ENCODE data around the gene KAZN.

DNA sequence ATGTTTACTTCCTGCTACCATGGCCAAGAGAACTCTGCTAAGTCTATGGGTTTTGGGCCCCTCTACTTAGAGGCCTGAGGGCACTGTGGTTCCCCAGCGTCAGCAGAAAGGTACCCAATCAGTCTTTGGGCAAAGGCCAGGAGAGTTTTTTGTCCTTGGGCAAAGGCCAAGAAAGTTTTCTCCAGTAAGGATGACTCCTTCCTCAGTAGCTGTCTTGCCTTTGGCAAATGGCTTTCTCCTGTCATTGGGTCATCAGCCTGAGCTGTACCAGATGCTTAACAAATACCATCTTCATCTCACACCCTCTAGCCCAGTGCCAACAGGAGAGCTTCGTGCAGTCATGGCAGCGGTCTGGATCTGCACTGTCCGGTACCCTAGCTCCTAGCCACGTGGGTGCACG lies 355.7 kb downstream of the KAZN start:
- TF ChIP-seq CTCF (IDR thresholded peaks at IDR 0.05), result no peak
- TF ChIP-seq POLR2A (IDR thresholded peaks at IDR 0.05), result no peak

Data from testis (tissue), 2 donors.